Activated gamma-delta T cell (primary cell): Measurements from ENCODE around the gene SETBP1.

ENCODE experiments used
- DNase-seq: peaks from one replicate; lab custom pipeline; 2025; lab: John Stamatoyannopoulos, UW

SETBP1 gene

DNA sequence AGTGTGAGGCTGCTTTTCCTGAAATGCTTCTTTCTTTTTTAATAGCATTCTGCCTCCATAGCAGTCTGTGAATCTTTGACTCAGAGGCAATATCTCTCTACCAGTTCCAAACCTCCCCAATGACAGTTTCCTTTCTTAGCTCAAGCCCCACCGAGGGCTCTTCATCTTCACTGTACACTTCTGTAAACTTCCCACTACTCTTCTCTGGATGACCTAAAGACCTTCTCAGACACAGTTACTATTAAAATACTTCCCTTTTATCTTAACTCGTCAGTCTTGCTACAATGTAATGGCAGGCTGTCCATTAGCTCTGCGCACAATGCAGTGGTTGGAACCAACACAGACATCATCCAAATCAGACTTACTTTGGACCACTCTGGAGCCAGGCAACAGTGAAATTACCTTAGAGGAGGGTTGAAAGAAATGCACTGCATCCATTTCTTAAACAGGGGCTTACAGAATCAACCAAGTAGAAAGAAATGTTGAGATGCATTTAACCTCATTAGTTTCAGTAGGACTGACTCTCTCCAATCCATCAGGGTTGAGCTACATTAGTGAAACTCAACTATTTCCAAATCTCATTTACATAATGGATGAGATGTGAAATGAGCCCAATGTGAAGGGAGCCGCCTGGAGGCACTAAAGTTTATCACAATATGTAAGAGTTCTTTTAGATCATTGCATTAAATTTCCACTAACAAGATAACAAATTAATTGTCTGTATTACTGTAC, 343.8 kb downstream of the SETBP1 start:
- DNase-seq, result no peak

DNA sequence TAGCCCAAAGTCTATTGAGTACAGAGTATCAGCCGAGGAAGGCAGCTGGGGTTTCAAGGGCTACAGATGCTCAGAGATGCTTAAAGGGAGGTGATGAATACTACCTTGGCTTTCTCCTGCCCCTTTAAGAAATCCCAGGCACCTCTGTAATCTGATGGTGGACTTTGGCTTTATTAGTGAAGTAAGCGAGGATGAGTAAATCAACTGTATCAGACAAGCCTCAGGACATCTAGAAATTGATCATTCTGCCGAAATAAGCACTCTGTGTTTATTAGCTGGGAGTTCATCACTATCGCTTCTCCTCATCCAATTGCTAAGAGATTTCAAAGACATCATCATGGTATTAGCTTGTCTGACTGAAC, 344.4 kb downstream of the SETBP1 start:
- DNase-seq, result no peak

DNA sequence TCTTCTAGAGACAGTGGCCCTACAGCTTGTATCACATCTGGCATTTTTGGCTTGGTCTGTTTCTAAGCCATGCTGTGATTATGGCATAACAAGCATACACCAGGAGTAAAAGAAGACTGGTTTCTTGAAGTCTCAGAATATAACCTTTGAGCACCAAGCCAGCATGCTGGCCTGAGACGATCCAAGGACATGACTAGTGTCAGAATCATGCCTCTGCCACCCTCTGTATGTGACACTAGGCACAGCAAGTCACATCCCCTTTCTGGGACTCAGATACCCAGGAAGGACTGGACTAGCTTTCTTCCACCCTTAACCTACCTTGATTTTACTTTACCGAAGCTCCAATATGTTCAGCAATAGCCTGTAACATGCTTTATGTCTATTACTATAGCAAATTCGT, 345.5 kb downstream of the SETBP1 start:
- DNase-seq, result no peak

DNA sequence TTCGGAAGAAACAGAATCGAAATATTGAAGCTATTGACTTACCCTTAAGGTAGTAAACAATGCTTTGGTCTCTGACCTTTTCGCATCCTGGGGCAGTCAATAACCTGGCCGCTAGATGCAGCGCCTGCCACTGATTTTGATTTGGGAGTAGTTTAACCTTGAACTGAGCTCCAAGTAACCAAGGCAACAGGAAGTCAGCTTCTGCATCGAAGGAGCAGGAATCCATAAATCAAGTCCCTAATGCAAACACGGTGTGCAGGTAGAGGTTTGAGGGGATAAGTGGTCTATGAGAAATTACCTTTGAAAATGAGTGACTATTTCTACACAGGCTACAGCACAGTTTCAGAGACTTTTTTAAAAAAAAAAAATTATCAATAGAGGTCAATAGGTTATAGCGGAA, 353.5 kb downstream of the SETBP1 start:
- DNase-seq, result no peak

DNA sequence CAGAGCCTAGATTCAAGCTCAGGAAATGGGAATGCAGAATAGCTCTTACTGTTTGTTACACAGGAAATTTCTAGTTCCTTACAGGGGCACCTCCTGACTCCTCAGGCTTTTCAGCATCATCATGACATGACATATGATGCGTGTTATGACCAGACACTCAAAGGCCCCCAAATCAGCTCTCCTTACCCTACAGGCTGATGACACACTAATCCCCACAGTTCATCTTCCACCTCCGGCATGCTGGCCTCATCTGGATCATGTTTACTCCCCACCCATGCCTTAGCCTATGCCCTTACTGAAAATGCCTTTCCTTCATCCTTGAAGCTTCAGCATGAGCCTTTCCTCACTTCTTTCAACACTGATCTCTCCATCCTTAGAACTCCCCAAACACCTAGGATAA, 356.9 kb downstream of the SETBP1 start:
- no peak for DNase-seq

DNA sequence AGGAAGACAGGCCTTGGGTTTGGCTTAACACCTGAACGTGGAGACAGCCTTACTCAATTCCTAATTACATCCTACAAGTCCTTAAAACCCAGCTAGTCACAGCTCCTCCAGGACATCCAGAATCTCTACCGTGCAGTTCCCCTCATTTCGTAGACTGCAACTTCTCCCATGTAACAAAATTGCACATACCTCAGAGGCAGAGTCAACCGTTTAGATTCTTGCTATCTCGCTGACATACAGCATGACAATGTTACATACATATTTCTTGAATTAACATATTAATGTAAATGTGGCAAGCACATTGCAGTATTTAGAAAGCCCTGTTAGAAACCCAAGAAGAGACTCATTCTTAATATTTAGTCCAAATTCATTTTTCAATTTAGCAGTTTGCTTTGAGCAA, 358.7 kb downstream of the SETBP1 start:
- DNase-seq, result no peak

DNA sequence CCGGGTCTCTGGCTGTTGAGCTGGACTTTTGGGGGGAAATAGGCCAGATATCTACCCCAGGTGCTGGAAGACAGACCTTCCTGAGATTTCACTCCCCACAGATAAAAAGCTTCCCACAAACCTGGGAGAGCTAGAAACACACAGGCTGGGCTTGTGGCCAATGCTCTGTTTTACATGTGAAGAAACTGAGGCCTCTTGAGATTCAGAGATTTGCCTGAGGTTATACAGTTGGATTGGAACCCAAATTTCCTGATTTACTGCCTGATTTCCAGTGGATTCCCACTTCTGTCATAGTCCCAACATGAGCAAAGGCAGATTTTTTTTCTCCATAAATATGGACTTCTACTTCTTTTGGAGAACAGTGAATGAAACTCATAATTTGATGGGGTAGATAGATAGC, 360.2 kb downstream of the SETBP1 start:
- DNase-seq, result no peak

DNA sequence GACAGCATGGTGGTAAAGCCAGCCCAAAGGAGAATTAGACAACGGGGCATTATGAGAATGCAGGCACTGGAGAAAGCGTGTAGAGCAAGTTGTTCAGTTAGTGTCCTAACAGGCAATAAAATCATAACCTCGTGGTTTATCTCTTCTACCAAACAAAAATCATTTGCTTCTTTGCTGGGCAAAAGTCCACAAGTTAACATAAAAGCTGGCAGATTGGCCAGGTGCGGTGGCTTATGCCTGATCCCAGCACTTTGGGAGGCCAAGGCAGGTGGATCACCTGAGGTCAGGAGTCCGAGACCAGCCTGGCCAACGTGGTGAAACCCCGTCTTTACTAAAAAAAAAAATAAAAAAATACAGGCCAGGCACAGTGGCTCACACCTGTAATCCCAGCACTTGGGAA, 364.1 kb downstream of the SETBP1 start:
- no peak for DNase-seq

DNA sequence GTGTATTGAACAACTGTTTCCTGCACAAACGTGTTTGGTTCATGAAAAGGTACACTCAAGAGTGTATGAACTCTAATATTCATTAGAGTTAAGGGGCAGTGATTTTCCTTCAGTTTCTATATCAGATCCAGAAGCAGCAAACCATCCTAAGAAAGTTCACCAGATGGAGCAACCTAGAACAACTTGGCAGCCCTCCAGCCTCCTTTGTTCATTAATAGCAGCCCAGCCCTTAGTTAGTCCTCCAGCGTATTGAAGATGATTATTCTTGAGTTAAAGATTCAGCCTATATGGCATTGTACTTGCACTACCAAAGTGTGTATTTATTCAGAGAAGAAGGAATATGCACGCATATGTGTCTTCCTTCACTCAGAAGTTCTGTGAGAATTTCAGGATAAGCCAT, 365.5 kb downstream of the SETBP1 start:
- DNase-seq, result no peak

DNA sequence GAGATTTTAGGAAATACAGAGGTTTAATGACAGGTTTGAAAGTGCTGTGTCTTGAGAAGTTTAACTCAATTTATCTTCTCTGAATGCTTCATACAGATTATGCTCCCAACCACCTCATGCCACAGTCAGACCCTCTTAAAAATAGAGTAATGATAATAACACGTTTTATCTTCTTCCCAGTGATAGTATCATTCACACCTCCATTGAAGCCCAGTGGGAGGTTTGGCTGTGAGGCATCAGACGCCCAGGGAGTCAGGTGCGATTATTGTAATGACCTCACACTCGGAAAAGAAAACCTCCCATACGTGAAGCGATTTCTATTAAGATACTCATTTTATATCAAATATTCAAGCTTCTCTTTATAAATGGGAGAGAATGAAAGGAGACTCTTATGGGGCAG, 366.3 kb downstream of the SETBP1 start:
- no peak for DNase-seq

DNA sequence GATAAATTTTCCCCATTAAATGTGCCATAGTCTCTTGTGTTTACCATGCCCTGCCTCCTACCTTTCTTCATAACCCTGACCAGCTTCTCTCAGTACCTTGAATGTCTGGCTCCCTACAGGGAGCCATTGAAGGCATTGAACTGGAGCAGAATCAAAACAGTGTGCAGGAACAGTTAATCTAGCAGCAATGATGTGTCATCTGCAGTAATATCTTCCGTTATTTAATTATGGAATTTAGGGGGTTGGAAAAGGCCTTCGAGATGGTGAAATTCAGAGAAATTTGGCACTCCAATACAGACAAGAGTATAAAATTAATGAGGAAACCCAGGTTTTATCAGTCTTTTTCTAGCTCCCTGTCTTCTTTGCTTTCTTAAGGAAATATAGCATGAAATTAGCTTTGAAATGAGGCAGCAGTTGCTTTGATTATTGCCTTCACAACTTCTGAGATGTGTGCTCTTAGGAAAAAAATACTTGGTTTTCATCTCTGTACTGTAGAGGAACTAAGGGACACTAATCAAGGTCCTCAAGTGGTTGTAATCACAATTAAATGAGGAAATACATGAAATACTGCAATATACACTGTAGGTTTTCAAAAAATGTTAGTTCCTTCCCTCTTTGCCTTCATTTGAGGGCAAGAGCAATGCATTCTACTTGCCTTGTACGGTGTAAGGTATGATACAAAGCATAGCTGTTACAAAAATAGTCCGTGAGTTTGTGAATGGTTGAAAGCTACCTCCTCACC, 369.1 kb downstream of the SETBP1 start:
- DNase-seq, result no peak

DNA sequence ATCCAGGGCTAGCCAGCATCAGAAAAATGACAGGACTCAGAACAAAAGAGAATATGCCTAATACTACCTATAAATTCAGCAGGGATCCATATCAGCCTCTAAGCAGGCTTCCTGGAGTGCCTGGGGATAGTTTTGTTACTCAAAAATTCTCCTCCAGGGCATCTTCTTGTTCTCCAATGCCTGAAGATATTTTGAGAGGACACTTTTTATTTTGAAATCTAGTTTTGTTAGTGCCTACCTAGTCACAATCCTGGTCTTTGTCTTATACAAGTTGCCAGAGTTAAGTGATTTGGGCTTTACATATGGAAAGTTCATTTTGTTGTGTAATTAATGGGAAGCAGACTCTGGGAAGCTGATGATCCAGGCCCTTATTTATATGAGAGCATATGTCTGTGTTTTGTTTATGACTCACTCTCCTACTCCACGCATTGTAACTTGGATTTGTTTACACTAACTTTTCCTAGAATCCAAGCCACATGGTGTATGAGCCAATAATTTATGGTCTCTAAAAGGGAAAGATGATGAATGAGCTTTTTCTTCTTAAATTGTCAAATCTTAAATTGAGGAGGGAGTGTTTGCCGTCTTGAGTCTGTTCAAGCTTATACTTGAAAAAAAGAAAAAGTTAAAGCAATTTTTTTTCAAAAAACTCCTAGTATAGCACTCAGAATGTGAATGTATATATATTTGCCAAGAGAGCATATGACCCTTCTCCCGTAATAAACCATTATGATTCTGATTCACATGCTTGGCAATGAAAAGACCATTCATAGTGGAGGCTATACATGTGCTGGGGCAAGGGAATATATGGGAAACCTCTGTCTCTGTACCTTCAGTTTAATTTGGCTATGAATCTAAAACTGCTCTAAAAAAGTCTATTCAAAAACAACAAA, 370.3 kb downstream of the SETBP1 start:
- no peak for DNase-seq

DNA sequence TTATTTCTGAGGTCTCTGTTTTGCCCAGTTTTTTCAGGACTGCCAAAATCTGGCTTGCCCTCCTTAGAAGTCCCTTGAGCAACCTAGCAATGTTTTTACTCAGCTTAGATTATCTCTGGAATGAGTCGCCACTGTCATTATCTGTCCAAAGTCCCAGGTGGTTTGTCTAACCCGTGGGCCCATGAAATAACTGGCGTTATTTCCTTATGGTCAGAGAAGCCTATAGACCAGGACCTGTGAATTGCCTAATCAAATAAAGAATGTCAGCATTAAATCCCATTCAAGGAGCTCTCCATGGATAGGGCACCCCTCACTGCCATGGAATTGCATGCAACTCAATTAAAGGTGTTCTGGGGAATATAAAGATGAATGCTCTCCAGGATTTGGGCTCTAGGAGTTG, 373.9 kb downstream of the SETBP1 start:
- DNase-seq, result no peak

DNA sequence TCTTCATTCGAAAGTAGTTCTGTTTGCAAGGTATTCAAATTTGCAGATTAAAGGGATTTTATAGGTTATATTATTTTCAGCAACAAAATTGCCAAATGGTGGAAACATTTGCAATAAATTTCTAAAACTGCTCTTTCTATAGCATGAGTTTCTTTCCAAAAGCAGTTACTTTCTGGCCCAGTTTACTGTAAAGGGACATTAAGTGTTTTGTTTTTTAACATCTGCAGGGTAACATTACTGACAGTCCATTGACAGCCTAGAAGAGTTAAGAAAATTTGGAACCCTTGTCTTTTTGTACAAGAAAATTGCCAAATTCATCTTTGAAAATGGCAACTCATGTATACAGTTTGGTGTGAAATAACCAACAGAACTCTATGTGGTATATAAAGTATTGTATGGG, 375.1 kb downstream of the SETBP1 start:
- DNase-seq, result no peak

DNA sequence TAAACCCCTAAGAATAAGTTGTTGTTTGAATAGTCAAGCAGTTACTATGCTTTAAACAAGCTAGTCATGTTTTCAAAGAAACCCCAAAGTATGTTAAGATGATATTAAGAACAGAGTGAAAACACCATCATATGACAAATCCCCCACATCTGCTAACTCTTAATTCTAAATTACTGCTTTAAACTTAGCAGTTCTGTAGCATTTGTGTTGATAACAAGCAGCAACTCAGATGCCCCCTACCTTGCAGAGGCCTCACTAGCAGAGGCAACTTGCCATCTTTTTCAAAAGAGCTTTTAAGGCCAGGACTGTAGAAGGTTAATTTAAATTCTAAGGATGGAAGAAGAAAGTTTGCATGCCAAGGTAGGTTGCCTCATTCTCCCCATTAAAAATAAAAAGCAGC, 376.2 kb downstream of the SETBP1 start:
- no peak for DNase-seq

DNA sequence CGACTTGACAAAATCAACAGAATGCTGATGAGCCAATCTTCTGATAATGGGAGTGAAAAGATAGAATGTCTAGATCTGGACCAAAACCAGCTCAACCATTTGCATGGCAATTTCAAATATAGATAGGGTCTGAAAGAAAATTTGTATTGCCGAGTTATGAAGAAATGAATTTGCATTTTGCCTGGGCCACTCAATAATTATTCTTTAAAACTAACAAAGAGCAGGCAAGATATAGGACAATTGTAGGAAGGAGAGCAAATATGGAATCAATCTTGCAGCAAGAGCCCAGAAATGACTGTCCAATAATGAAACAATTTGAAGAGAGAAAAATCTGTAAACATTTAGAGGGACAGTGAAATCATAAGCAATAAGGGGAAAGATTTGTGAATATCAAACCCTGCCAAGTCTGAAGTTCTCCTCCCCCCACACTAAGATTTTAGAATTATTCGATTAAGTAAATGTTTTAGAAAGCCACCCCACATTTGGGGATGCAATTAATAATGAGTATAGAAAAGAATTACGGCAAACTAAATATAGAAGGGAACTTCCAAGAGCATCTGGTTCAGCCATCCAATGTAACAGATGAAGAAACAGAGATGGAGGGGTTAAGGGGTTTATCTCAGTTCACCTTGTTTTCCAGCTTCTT, 377.4 kb downstream of the SETBP1 start:
- no peak for DNase-seq

DNA sequence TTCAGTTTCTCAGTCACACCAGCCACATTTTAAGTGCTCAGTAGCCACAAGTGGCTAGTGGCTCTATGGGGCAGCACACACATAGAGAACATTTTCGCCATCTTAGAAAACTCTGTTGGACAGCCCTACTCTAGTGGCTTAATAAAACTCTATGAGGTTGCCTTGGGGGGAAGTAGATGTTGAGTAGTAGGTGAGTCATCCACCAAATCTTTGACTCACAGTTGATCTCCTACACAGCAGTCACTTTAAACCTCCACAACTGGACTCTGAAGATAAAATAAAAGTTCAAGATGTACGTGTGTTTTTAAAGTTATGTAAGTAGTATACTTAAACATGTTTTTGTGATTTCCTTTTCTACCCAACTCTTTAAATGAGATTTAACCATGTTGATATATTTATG, 379.0 kb downstream of the SETBP1 start:
- DNase-seq, result no peak

DNA sequence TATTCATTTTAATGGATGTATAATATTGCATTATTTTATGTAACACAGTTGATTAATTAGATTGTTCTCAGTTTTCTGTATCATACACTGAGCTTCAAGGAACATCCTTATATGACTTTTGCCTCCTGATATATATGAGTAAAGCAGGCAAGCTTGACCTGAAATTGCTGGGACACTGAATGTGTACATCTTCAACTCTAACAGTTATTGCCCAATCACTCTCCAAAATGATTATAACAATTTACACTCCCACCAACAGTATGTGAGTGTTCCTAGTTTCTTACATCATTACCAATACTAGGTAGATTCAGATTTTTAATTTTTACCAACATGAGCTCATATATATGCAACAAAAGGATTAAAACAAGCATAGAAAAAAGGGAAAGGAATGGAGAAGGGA, 379.4 kb downstream of the SETBP1 start:
- DNase-seq, result no peak

DNA sequence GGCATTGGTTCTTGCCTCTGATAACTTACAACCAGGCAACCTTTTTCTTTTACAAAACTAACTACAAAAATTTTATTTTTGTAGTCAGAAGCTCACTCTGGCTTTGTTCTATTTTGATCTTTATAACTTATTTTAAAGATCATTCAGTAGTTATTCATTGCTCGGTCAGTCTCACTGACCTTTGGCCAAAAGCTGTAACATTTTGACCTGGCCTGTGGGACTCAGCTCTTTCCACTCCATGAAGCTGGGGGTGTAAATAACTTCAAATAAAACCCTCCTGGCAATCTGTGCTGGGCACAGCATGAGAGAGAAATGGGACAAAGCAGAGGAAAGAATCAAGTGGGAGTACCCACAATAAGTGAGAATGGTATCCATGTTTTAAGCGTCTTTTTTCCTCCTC, 380.7 kb downstream of the SETBP1 start:
- no peak for DNase-seq

DNA sequence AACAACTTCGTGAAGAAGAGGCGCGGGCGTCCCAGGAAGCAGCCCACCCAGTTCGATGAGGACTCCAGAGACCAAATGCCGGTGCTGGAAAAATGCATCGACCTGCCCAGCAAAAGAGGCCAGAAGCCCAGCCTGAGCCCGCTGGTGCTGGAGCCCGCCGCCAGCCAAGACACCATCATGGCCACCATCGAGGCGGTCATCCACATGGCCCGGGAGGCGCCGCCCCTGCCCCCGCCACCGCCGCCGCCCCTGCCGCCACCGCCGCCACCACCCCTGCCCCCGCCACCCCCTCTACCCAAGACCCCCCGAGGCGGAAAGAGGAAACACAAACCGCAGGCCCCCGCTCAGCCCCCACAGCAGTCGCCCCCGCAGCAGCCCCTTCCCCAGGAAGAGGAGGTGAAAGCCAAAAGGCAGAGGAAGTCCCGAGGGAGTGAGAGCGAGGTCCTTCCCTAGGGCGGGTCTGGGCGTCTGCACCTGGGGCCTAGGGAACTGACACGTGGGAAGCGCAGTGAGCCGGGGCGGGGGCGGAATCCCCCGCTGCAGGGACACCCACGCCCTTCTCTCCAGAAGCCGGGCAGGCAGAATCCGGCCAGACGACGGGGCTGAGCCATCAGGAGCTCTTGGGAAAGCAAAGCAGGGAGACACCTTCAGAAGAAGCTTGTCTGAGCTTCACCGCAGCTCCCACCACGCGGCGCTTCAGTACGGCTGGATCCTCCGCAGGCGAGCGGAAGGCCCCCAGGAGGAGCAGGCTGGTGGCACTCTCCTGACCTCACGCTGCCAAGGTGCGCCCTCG, 382.8 kb downstream of the SETBP1 start:
- DNase-seq, result no peak

DNA sequence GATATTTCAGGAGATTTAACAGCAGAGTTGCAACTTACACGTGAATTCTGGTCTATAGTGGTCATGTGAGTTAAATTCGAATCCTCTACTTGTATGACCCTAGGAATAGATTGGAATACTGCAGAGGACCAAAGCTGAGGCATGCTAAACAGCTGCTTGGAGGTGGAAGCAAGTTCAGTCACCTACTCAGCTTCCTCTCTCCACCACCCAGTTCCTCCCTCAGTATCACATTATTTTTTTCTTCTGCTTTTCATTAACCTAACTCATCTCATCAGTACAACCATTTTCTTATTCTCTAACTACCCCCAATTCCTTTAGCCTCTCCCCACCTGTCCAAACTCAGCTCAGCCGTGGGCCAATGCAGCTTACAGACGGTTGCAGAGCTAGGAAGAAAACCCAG, 385.5 kb downstream of the SETBP1 start:
- no peak for DNase-seq

DNA sequence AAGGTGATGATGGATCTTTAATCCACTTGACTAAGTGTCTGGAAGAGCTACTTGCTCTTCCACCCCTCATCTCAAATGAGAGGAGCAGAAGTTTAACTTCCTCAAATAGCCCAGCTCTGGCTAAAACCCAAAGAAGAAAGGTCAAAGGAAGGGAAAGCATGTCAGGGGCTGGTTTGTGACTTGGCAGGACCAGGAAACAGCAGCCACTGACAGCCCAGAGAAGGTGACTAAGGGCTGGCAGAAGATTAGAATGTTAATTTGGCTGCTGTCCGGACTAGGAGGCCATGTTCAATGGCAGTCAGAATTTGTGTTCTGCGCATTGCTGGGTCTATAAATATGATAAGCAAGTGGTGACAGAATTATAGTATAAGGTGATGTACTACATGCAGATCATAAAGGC, 386.2 kb downstream of the SETBP1 start:
- DNase-seq, result no peak
